ENCODE results near the gene PRSS22.

GRCh38 chr16:2858245-2859025 lies 465 bp upstream of the PRSS22 start:
- no peak for TF ChIP-seq CTCF (IDR thresholded peaks at IDR 0.05)
- no peak for TF ChIP-seq USF2 (IDR thresholded peaks at IDR 0.05; ENCODE audit: borderline replicate concordance, low read depth, low read length)
- no peak for TF ChIP-seq SIN3A (IDR thresholded peaks at IDR 0.05; ENCODE audit: borderline replicate concordance, low read depth, low read length)
- no peak for TF ChIP-seq MAX (IDR thresholded peaks at IDR 0.05; ENCODE audit: low read depth)
- no peak for TF ChIP-seq PBX3 (IDR thresholded peaks at IDR 0.05)
- no peak for TF ChIP-seq FOXM1 (IDR thresholded peaks at IDR 0.05; ENCODE audit: low read depth)
- TF ChIP-seq GABPA (IDR thresholded peaks at IDR 0.05; ENCODE audit: low read depth): no peak

Data from SK-N-SH (cell line).